Activated T-cell treated with anti-CD3 and anti-CD28 coated beads, Interleukin-2, amount 50 U/mL, for 72 hours (primary cell): ENCODE results near the gene SGCD. TPM values are rescaled to one million over a fixed set of nuclear protein-coding genes. Genes with fewer than 3 reads are reported as not detected.

Experiments
- ATAC-seq, 2 donors: fragments of 150-1000 bp; cut with Tn5 transposase; replicated peaks in 1 of 2; 2 replicates each; pipeline ENCODE4 v1.10.0; 2021; ENCODE audit warnings: moderate library complexity in 2 of 2, mild to moderate bottlenecking in 1 of 2
- DNase-seq, 2 donors: peaks; one replicate each; pipeline ENCODE4 v3.0.0; 2021 to 2022; ENCODE audit warnings: mixed read lengths in 1 of 2
- H3K27ac Mint-ChIP-seq: one replicate; pipeline ENCODE4 v1.8.0; 2022; ENCODE audit warnings: mild to moderate bottlenecking, moderate library complexity, mixed read lengths
- H3K27me3 Mint-ChIP-seq: one replicate; pipeline ENCODE4 v1.8.0; 2022; ENCODE audit warnings: low read depth, mixed read lengths
- H3K36me3 Mint-ChIP-seq, 2 donors: one replicate each; pipeline ENCODE4 v1.8.0; 2022; ENCODE audit warnings: mixed read lengths in 2 of 2, mild to moderate bottlenecking in 1 of 2; ENCODE audit not compliant: insufficient read depth in 2 of 2
- H3K4me1 Mint-ChIP-seq: one replicate; pipeline ENCODE4 v1.8.0; 2022; ENCODE audit warnings: low read depth, mixed read lengths
- H3K4me3 Mint-ChIP-seq, 2 donors: one replicate each; pipeline ENCODE4 v1.8.0; 2022; ENCODE audit warnings: mild to moderate bottlenecking in 2 of 2, mixed read lengths in 2 of 2, moderate library complexity in 2 of 2
- H3K9me3 Mint-ChIP-seq, 2 donors: one replicate each; pipeline ENCODE4 v1.8.0; 2022; ENCODE audit warnings: mixed read lengths in 2 of 2
- total RNA-seq, 2 donors: library from RNA; stranded (reverse); gene quantifications; one replicate each; pipeline ENCODE4 v1.2.3, GENCODE V29; 2022

The SGCD gene
- total RNA-seq, 2 donors from 2014 or later, result 0.07 TPM; not detected in 1

- DNase-seq, result no peak
- Mint-ChIP-seq H3K4me1 (no peaks in the 10 kb centered on the region), H3K4me3 (no peak overlapping the region), H3K36me3 (no peaks in the 10 kb centered on the region), H3K9me3 (no peaks in the 10 kb centered on the region), H3K27me3 (peaks cover 28% of the 10 kb centered on the region), H3K27ac (no peak overlapping the region)
- ATAC-seq, result no peak
Observed at GRCh38 chr5:156375895-156376495, 49.0 kb downstream of the SGCD start.

GRCh38 chr5:156376751-156377150 is 49.8 kb downstream of the SGCD start:
- ATAC-seq (no peak), DNase-seq (no peak)
- no peak overlapping the region for H3K4me3 Mint-ChIP-seq
- H3K9me3 Mint-ChIP-seq, result no peaks in the 10 kb centered on the region
- H3K36me3 Mint-ChIP-seq, result no peaks in the 10 kb centered on the region
- H3K4me1 Mint-ChIP-seq, result no peaks in the 10 kb centered on the region
- H3K27ac Mint-ChIP-seq, result no peak overlapping the region
- H3K27me3 Mint-ChIP-seq, result peaks cover 28% of the 10 kb centered on the region

- H3K36me3 Mint-ChIP-seq, result no peaks in the 10 kb centered on the region
- H3K9me3 Mint-ChIP-seq, result no peaks in the 10 kb centered on the region
- DNase-seq, result no peak
- H3K27ac Mint-ChIP-seq, result no peak overlapping the region
- H3K4me1 Mint-ChIP-seq, result no peaks in the 10 kb centered on the region
- ATAC-seq, result no peak
- no peak overlapping the region for H3K4me3 Mint-ChIP-seq
- peaks cover 23% of the 10 kb centered on the region for H3K27me3 Mint-ChIP-seq
Observed at GRCh38 chr5:156378159-156378558, 51.2 kb downstream of the SGCD start.

GRCh38 chr5:156379206-156379605 is 52.2 kb downstream of the SGCD start:
- Mint-ChIP-seq H3K4me1 (no peaks in the 10 kb centered on the region), H3K36me3 (no peaks in the 10 kb centered on the region), H3K4me3 (no peak overlapping the region), H3K9me3 (no peaks in the 10 kb centered on the region), H3K27ac (no peak overlapping the region), H3K27me3 (peaks cover 23% of the 10 kb centered on the region)
- ATAC-seq, result no peak
- no peak for DNase-seq

GRCh38 chr5:156380848-156381247 is 53.9 kb downstream of the SGCD start:
- Mint-ChIP-seq H3K36me3 (no peaks in the 10 kb centered on the region), H3K9me3 (no peaks in the 10 kb centered on the region), H3K4me3 (no peak overlapping the region), H3K27me3 (peaks cover 22% of the 10 kb centered on the region), H3K4me1 (no peaks in the 10 kb centered on the region), H3K27ac (no peak overlapping the region)
- DNase-seq, result no peak
- ATAC-seq, result no peak

GRCh38 chr5:156383510-156384265 is 56.7 kb downstream of the SGCD start:
- Mint-ChIP-seq H3K36me3 (no peaks in the 10 kb centered on the region), H3K9me3 (no peaks in the 10 kb centered on the region), H3K27me3 (peaks cover 11% of the 10 kb centered on the region), H3K27ac (no peak overlapping the region), H3K4me3 (no peak overlapping the region), H3K4me1 (no peaks in the 10 kb centered on the region)
- peak in 1 of 2 donors; percentile 26 for ATAC-seq
- DNase-seq, result no peak

- H3K36me3 Mint-ChIP-seq, result no peaks in the 10 kb centered on the region
- no peak overlapping the region for H3K4me3 Mint-ChIP-seq
- H3K27ac Mint-ChIP-seq, result no peak overlapping the region
- ATAC-seq, result no peak
- no peaks in the 10 kb centered on the region for H3K9me3 Mint-ChIP-seq
- no peaks in the 10 kb centered on the region for H3K27me3 Mint-ChIP-seq
- no peak for DNase-seq
- no peaks in the 10 kb centered on the region for H3K4me1 Mint-ChIP-seq
Observed at GRCh38 chr5:156385416-156385815, 58.5 kb downstream of the SGCD start.

GRCh38 chr5:156386976-156387375 is 60.0 kb downstream of the SGCD start:
- no peak overlapping the region for H3K4me3 Mint-ChIP-seq

GRCh38 chr5:156387391-156387790 is 60.4 kb downstream of the SGCD start:
- Mint-ChIP-seq H3K36me3 (no peaks in the 10 kb centered on the region), H3K4me1 (no peaks in the 10 kb centered on the region), H3K9me3 (no peaks in the 10 kb centered on the region), H3K27ac (no peak overlapping the region), H3K27me3 (no peaks in the 10 kb centered on the region), H3K4me3 (no peak overlapping the region)
- no peak for DNase-seq
- no peak for ATAC-seq

More at GRCh38 chr5:156386976-156387375, 60.0 kb downstream of the SGCD start:
- Mint-ChIP-seq H3K9me3 (no peaks in the 10 kb centered on the region), H3K27me3 (no peaks in the 10 kb centered on the region), H3K36me3 (no peaks in the 10 kb centered on the region), H3K4me1 (no peaks in the 10 kb centered on the region), H3K27ac (no peak overlapping the region)
- DNase-seq (no peak), ATAC-seq (no peak)

- H3K27ac Mint-ChIP-seq, result no peak overlapping the region
- H3K4me1 Mint-ChIP-seq, result no peaks in the 10 kb centered on the region
- no peaks in the 10 kb centered on the region for H3K36me3 Mint-ChIP-seq
- no peak overlapping the region for H3K4me3 Mint-ChIP-seq
- no peaks in the 10 kb centered on the region for H3K9me3 Mint-ChIP-seq
- DNase-seq (no peak), ATAC-seq (no peak)
- no peaks in the 10 kb centered on the region for H3K27me3 Mint-ChIP-seq
Observed at GRCh38 chr5:156388233-156388632, 61.3 kb downstream of the SGCD start.

- H3K27ac Mint-ChIP-seq, result no peak overlapping the region
- H3K9me3 Mint-ChIP-seq, result no peaks in the 10 kb centered on the region
- no peak overlapping the region for H3K4me3 Mint-ChIP-seq
- H3K36me3 Mint-ChIP-seq, result no peaks in the 10 kb centered on the region
- H3K4me1 Mint-ChIP-seq, result no peaks in the 10 kb centered on the region
- H3K27me3 Mint-ChIP-seq, result peaks cover 24% of the 10 kb centered on the region
- no peak for ATAC-seq
- no peak for DNase-seq
Observed at GRCh38 chr5:156391139-156391538, 64.2 kb downstream of the SGCD start.

- no peaks in the 10 kb centered on the region for H3K36me3 Mint-ChIP-seq
- H3K27me3 Mint-ChIP-seq, result peaks cover 24% of the 10 kb centered on the region
- no peak overlapping the region for H3K27ac Mint-ChIP-seq
- DNase-seq (no peak), ATAC-seq (no peak)
- no peak overlapping the region for H3K4me3 Mint-ChIP-seq
- no peaks in the 10 kb centered on the region for H3K9me3 Mint-ChIP-seq
- no peaks in the 10 kb centered on the region for H3K4me1 Mint-ChIP-seq
Observed at GRCh38 chr5:156393980-156394379, 67.0 kb downstream of the SGCD start.

GRCh38 chr5:156394642-156395305 is 67.8 kb downstream of the SGCD start:
- ATAC-seq (no peak), DNase-seq (no peak)
- H3K27me3 Mint-ChIP-seq, result peaks cover 24% of the 10 kb centered on the region
- H3K27ac Mint-ChIP-seq, result no peak overlapping the region
- H3K4me3 Mint-ChIP-seq, result no peak overlapping the region
- no peaks in the 10 kb centered on the region for H3K36me3 Mint-ChIP-seq
- H3K4me1 Mint-ChIP-seq, result no peaks in the 10 kb centered on the region
- H3K9me3 Mint-ChIP-seq, result no peaks in the 10 kb centered on the region
